GM12801 (cell line): ENCODE measurements around the gene KCNH2.

Experiments used
- TF ChIP-seq, protein P1 (sequence below): IDR thresholded peaks from one replicate; pipeline ENCODE4 v1.5.1; 2011; ENCODE audit warnings: control low read depth; ENCODE audit not compliant: insufficient read length; ENCODE audit errors: extremely low read depth

The KCNH2 gene

DNA sequence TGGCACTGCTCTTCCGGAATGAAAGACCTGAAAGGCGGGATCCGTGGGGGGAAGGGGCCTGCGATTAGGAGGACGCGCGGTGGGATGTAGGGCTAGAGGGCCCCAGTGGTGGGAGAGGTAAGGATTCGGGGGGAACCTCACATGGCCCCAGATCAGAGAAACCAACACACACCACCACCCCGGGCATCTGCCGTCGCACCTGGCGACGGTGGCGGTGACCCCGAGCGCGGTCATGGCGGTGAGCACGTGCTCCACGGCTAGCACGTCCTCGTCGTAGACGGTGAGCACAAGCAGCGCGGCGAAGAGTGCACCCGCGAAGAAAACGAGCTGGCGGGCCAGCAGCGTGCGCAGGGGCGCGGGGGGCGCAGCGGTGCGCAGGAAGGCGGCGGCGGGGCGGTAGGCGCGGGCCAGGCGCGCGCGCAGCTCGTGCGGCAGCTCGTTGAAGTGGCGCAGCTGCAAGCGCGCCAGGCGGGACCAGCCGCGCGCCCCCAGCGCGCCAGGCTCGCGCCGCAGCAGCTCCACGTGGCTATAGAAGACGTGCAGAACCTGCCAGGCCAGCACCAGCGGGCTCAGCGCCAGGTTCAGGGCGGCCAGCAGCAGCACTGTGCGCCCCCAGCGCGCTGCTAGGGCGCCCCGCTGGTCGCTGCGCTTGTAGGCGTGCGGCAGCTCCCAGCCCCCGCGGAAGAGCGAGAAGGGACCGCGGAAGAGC lies 40.5 kb upstream of the KCNH2 start:
- TF ChIP-seq, protein P1, sequence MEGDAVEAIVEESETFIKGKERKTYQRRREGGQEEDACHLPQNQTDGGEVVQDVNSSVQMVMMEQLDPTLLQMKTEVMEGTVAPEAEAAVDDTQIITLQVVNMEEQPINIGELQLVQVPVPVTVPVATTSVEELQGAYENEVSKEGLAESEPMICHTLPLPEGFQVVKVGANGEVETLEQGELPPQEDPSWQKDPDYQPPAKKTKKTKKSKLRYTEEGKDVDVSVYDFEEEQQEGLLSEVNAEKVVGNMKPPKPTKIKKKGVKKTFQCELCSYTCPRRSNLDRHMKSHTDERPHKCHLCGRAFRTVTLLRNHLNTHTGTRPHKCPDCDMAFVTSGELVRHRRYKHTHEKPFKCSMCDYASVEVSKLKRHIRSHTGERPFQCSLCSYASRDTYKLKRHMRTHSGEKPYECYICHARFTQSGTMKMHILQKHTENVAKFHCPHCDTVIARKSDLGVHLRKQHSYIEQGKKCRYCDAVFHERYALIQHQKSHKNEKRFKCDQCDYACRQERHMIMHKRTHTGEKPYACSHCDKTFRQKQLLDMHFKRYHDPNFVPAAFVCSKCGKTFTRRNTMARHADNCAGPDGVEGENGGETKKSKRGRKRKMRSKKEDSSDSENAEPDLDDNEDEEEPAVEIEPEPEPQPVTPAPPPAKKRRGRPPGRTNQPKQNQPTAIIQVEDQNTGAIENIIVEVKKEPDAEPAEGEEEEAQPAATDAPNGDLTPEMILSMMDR: no peak

GRCh38 chr7:151017953-151018420 lies 39.9 kb upstream of the KCNH2 start:
- TF ChIP-seq, protein P1: no peak

GRCh38 chr7:151017370-151017952 lies 39.3 kb upstream of the KCNH2 start:
- TF ChIP-seq, protein P1: no peak

DNA sequence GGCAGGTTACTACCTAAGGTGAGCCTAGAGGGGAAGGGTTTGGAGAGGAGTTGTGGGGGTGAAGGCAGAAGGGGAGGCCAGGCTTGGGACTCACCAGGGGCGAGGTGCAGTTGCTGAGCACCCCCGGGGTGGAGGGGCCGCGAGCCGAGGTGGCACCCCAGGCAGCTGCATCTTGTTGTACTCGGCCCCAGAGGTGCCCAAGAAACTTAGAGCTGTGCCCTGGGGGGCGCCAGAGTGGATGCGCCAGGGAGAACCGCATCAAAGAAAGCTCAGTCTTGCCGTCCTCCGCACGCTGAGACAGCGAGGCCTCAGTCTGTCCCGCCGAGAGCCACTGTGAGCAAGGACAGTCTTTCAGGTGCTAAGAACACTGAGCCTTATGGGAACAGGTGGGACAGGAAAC lies 38.8 kb upstream of the KCNH2 start:
- TF ChIP-seq, protein P1: no peak

- TF ChIP-seq, protein P1: no peak
These were observed 38.4 kb upstream of the KCNH2 start for GRCh38 chr7:151016505-151016904.

DNA sequence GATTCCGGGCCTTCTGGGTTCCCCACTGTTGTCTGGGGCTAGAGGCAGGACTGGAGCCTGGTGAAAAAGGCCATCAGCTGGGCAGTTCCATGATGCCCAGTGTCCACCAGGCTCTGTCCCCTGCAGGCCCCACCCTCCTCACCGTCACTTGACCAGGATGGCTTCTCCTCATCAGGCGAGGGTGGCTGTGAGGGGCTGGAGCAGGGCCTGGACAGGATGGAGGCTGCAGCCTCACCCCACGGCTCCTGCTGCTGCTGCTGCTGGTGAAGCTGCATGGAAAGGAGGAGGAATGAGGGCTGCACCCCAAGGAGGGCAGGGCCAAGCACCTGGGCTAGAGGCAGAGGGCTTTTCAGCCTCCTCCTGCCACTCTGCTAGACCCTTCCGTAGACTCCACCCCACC lies 37.8 kb upstream of the KCNH2 start:
- TF ChIP-seq, protein P1: no peak

GRCh38 chr7:151014950-151015349 lies 36.8 kb upstream of the KCNH2 start:
- TF ChIP-seq, protein P1: no peak
